ENCODE measurements around the gene PRKCE.

DNA sequence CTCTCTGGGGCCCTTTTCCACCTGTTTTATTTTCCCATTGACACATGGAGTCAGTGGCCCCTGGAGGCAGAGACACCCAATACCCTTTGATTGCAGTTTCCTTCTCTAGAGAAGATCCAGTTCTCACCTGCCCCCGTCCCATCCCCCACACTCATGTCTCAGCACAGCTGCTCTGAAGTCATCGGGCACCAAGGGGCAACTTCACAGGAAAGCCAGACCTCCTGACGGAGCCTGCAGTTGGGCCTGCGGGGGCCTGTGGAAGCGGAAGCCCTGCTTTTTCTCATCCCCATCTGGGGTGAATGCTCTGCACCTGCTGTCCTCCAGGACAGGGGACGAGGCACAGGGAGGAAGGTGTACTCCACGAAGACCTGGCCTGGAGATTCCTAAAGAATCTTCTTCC lies 337.4 kb downstream of the PRKCE start:
- no peak for TF ChIP-seq POLR2A (IDR thresholded peaks at IDR 0.05)
- TF ChIP-seq, protein P1, sequence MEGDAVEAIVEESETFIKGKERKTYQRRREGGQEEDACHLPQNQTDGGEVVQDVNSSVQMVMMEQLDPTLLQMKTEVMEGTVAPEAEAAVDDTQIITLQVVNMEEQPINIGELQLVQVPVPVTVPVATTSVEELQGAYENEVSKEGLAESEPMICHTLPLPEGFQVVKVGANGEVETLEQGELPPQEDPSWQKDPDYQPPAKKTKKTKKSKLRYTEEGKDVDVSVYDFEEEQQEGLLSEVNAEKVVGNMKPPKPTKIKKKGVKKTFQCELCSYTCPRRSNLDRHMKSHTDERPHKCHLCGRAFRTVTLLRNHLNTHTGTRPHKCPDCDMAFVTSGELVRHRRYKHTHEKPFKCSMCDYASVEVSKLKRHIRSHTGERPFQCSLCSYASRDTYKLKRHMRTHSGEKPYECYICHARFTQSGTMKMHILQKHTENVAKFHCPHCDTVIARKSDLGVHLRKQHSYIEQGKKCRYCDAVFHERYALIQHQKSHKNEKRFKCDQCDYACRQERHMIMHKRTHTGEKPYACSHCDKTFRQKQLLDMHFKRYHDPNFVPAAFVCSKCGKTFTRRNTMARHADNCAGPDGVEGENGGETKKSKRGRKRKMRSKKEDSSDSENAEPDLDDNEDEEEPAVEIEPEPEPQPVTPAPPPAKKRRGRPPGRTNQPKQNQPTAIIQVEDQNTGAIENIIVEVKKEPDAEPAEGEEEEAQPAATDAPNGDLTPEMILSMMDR (IDR thresholded peaks at IDR 0.05) = no peak
